Epithelial cell of proximal tubule (primary cell): Measurements from ENCODE around the gene NCK2. TPM values are rescaled to one million over a fixed set of nuclear protein-coding genes. Genes with fewer than 3 reads are reported as not detected.

Experiments used
- DNase-seq: peaks from one replicate; pipeline ENCODE4 v3.0.0-alpha.2; 2011; ENCODE audit warnings: low read depth
- H3K4me3 ChIP-seq: 2 replicates; pipeline ENCODE4 v1.5.1; 2011; ENCODE audit warnings: low read depth, mild to moderate bottlenecking, low read length
- CTCF ChIP-seq: conservative IDR thresholded peaks from 2 replicates; pipeline ENCODE4 v1.5.1; 2012; ENCODE audit warnings: low read depth, mild to moderate bottlenecking, low read length
- total RNA-seq: library from RNA; depleted of rRNA; stranded (reverse); fragments of >200 nt; gene quantifications from 2 replicates; pipeline ENCODE4 v1.2.3, GENCODE V29; 2015

The NCK2 gene
- total RNA-seq, 1 donor from 2014 or later = 53.0 TPM

- DNase-seq = no peak
- TF ChIP-seq CTCF = no peak
- no peak overlapping the region for H3K4me3 ChIP-seq
Measured at GRCh38 chr2:105734762-105735538, 9.8 kb upstream of the NCK2 start.

GRCh38 chr2:105736145-105736544 lies 8.6 kb upstream of the NCK2 start:
- no peak for DNase-seq
- no peak for TF ChIP-seq CTCF
- no peak overlapping the region for H3K4me3 ChIP-seq

GRCh38 chr2:105737980-105738657 lies 6.6 kb upstream of the NCK2 start:
- no peak for DNase-seq
- no peak for TF ChIP-seq CTCF
- H3K4me3 ChIP-seq = no peak overlapping the region

- no peak for DNase-seq
- no peak for TF ChIP-seq CTCF
- no peak overlapping the region for H3K4me3 ChIP-seq
Measured at GRCh38 chr2:105738658-105739241, 6.0 kb upstream of the NCK2 start.

- TF ChIP-seq CTCF = no peak
- DNase-seq = no peak
- no peak overlapping the region for H3K4me3 ChIP-seq
Measured at GRCh38 chr2:105739426-105739825, 5.3 kb upstream of the NCK2 start.

- DNase-seq = no peak
- H3K4me3 ChIP-seq = no peak overlapping the region
- no peak for TF ChIP-seq CTCF
Measured at GRCh38 chr2:105739944-105740530, 4.7 kb upstream of the NCK2 start.
